Measurements from ENCODE around the gene KIRREL3.
"Not testable (repeated sequence)": the region's sequence is repeated elsewhere in the genome, so short reads cannot be mapped to it uniquely, and the experiment has no call there.

The KIRREL3 gene

DNA sequence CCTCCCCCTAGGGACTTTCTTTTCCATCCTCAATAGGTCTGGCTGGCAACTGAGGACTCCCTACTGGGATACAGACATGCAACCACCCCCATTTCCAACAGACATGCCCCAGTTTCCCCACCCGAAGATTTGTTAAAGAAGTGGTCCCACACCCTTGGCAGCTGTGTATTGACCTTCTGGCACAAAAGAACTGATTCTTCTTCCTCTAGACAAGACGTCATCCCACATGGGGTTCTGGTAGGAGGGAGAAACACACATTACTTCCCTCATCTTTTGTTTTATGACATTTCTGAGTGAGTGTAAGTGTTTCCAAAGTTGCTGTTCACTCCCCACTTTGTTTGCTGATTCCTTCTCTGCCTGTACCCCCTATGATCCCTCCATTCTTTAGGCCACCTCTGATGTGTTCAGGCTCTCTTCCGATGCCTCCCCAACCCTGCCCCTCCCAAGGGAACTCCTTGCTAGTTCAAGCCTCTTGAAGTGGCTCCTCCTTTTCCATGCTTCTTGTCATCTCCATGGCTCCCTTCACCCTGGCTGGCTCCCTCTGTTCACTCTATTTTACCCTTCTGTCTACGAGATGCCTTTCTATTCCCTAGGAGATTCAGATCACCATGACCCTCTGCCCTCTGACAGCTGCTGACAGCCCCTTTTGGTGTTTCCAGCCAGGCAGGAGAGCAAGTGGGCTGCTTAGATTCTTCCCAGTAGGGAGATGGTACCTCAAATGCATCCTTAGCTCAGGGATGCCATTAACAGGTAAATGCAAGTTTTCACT is 4.3 kb downstream of the KIRREL3 start:
- DNase-seq: no peak

DNA sequence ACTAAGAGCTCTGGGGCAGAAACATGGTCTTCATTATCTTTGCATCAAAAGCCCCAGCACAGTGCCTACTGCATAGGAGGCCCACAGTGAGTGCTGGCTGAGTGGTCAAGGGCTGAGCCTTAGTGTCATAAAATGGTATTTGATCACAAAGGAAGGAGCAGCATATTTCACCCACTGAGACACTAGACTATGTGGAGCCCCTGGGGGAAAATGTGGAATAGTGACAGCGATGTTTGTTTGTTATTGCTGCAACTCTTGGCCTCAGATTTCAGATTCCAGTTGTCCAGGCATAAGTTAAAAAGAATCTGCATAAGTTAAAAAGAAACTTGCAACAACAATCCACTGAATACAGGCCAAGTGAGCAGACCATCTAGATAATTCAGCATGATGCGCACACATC is 7.0 kb downstream of the KIRREL3 start:
- DNase-seq: no peak

DNA sequence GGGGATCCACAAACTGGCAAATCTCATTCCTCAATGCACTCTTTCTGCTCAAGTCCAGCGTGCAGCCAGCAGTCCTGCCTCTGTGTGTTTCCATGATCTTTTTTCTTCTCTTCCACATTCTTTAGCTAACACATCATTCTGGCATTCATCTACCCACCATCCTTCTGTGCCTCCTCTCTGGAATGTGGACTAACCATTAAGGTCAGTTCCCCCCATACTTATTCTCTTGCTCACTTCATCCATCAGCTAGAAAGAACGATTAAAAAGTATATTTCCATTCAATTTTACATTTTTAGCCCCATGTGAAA is 7.8 kb downstream of the KIRREL3 start:
- no peak for DNase-seq

- DNase-seq: no peak
These were observed 8.3 kb downstream of the KIRREL3 start for GRCh38 chr11:126992065-126992803.

DNA sequence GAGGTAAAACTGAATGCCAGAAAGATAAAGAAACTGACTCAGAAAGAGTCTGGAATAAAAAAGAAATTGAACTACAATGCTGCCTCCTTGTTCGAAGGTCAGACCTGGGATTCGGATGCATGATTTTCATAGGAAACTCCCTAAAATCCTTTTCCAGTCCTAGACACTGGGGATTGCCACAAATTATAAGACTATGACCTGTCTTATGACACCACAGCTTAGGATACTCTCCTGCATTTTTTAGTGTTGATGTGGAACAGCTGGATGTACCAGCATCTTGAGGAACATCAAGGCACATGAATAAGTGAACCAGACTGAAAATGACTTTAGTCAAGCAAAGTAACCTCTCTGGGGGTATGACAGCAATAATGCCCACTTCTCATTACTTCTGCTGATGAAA is 9.0 kb downstream of the KIRREL3 start:
- no peak for DNase-seq

DNA sequence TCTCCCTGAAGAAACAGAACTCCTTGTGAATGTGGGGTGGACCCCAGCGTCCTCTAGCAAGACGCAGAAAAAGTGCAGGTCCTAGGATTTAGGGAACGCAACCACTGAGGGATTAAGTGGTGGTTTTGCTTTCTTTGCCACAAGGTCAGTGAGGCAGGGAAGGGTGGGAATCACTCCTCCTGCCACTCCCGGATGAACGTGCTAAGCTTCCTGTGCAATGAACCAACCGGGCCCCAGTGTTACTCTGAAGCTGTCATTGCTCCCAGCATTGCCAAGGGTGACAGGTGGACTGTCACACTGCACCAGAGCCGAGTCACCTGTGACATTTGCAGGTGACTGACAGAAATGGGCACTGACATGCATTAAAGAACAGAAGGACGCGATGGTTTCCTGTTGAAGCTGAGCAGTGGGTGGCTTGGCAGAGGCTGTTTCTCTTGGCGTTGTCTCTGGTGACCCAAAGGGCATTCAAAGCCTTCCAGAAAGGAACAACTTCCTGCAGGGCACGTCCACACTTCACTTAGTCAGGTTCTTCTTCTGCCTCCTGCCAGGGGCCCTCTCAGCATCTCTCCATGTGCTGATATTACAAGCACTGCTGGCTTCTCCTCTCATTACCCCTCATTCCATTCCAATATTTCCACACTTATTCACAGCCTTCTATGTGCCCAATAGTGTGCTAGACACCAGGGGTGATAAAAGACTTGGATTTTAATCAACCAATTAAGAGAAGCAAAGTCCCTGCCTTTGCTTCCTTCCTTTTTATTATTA is 9.7 kb downstream of the KIRREL3 start:
- no peak for DNase-seq

DNA sequence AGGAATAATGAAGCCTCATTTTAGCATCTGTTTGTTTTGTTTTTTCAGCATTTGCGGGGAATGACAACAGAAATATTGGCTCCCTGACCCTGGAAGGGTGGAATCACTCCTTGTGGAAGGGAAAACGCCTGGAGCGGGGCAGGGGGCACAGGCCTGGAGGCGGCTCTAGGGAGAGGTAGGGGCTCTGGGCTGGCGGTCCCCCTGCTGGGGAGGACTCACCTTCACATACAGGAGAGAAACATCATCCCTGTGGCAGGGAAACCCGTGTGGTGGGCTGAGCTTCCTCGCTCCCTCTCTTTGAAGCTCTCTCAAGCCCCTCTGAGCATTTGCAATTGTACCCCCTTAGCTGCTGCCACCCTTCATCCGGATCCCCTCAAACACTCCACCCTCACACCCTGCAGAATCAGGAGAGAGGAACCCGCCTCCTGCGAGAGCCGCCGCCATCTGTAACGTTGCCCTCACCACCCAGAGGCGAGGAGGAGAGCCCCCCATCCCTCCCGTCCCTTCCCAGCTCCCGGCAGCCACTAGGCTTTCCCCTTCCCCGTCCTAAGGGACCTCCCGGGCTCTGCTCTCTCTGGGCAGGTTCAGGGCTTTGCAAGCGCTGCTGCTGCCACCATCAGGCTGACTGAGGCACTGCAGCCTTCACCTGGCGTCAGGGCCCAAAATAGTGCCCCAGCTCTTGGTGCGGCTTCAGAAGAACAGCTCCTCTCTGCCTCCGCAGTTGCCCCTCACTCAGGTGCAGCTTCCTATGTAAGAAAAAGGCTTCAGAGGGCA is 10.4 kb downstream of the KIRREL3 start:
- DNase-seq: peak; percentile 28

DNA sequence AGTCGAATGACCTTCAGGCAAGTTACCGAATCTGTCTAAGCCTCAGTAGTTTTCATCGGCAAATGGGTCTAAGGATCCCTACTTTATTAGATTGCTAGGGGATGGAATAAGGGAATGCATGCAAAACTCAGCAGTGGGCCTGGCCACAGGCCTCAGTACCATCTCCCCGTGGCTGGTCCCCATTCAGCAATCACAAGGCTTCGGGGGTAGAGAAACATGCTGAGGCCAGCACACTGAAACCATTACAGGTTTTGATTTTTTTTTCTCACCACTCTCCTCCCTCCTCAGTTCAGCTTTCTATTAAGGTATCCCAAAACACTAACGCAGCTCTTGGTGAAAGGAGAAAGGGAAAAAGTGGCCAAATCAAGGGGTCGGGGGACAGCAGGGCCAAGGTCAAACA is 11.9 kb downstream of the KIRREL3 start:
- DNase-seq: no peak

- no peak for DNase-seq
These were observed 18.9 kb downstream of the KIRREL3 start for GRCh38 chr11:126981635-126982034.

DNA sequence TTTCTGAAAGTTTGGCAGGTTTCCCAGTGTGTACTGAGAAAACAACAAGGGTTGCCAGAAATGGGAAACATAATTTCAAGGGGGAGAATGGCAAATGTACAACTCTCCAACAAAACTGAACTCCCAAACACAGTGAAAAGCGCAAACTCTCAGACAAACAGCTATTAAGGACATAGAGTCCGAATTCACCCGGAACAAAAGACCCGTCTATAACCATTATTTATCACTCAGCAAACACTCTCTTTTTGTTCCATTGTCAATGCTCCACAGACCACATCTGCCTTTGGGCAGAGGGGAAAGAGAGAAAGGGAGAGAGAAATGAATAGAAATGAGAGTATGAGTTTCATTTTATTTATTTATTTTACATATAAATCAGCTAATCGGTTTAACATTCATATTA is 21.7 kb downstream of the KIRREL3 start:
- no peak for DNase-seq

DNA sequence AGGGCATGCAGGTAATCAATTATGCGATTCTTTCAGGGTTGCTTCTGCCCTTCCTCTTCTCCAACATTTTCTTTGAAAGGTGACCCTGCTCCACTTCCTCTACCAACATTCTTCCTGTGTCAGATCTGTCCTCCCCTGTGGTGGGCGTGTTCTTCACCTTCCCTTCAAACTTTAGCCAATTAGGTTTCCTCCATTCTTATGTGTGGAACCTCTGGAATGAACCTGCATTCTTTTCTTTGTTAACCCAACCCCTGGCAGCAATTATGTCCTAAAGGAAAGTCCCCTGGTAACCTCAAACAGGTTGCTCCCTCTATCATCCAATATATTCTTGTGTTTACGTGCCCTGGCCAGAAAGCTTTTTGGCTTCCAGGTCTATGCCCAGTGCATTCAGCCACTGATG is 22.4 kb downstream of the KIRREL3 start:
- DNase-seq: no peak

GRCh38 chr11:126973051-126973450 is 27.5 kb downstream of the KIRREL3 start:
- no peak for DNase-seq

DNA sequence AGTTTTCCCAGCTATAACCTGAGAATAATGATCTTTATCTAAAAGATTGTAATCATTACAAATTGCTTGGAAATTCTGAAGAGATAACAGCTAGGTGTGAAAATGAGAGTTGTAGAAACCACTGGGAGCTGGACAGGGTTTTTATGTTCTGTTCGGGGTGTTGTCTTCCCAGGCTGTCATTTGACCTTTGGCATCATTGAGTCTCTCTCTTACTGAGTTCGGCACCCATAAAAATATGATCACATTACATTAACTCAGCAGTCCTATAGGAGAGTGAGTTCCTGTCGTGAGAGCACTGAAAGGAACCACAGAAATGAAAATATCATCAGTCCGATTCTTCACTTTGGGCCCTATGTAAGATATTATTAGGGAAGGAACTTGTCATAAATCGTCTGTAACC is 29.3 kb downstream of the KIRREL3 start:
- DNase-seq: no peak

- no peak for DNase-seq
These were observed 30.6 kb downstream of the KIRREL3 start for GRCh38 chr11:126969865-126970479.

GRCh38 chr11:126968915-126969314 is 31.7 kb downstream of the KIRREL3 start:
- DNase-seq: no peak

GRCh38 chr11:126965331-126965730 is 35.2 kb downstream of the KIRREL3 start:
- DNase-seq: no peak

- DNase-seq: no peak
These were observed 36.8 kb downstream of the KIRREL3 start for GRCh38 chr11:126963603-126964363.

- DNase-seq: no peak
These were observed 37.5 kb downstream of the KIRREL3 start for GRCh38 chr11:126963115-126963514.

DNA sequence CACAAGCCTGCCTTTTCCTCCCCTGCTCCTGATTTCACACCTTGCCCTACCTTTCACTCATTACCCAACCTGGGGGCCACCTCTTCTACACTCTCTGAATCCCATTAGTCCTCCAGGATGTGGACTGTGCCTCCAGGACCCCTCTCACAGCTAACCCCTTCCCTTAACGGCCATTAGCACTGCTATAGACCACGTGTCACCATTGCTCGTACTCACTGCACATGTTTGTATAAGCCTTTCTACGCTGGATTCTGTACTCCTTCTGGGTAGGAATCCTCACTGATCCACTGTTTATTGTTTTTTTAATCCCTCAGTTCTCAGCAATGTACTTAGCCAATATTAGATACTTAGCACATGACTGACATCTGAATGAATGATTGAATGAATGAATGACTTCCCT is 40.9 kb downstream of the KIRREL3 start:
- DNase-seq: no peak

DNA sequence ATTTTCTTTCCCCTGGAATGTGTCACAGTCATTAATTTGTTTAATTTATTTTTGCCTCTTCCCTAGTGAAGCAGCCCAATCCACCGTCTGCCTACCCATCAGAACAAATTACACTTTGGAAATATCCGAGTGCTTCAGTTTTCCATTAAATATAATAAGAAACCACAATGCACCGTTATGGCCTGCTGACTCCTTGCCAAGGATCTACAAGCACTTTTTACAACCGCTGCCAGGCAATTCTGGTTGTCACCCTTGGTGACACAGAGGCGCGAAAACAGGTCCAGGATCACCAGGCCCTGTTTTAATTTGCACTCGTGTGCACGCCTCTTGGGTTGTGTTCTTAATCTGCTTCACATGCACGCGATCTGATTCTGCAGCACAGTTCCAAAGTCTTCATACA is 43.9 kb downstream of the KIRREL3 start:
- DNase-seq: no peak

DNA sequence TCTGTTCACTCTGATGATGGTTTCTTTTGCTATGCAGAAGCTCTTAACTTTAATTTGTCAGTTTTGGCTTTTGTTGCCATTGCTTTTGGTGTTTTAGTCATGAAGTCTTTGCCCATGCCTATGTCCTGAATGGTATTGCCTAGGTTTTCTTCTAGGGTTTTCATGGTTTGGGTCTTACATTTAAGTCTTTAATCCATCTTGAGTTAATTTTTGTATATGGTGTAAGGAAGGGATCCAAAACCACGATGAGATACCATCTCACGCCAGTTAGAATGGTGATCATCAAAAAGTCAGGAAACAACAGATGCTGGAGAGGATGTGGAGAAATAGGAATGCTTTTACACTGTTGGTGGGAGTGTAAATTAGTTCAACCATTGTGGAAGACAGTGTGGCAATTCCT is 48.0 kb downstream of the KIRREL3 start:
- not testable (repeated sequence) for DNase-seq

- DNase-seq: no peak
These were observed 49.1 kb downstream of the KIRREL3 start for GRCh38 chr11:126951465-126951864.

All from NCI-H524 treated with DMSO at 0.1 percent for 48 hours (cell line).